ENCODE data around the gene TSPAN33. TPM values are rescaled to one million over a fixed set of nuclear protein-coding genes. Genes with fewer than 3 reads are reported as not detected.

Gene TSPAN33
- total and polyA plus RNA-seq, 2 of the 13 experiments (the other 11 are each of a cell fraction or from before 2014, with no cell fraction given) = 15.3 to 16.5 TPM

GRCh38 chr7:129218514-129219062 is 74.1 kb downstream of the TSPAN33 start (continued):
- TF ChIP-seq IKZF5 (CRISPR knock-in tag; IDR thresholded peaks at IDR 0.05) (peak; percentile 54; the same call in 1 of the 2 replicates), ZFP36L2 (CRISPR knock-in tag; IDR thresholded peaks at IDR 0.05) (no peak), RAD21 (CRISPR knock-in tag; IDR thresholded peaks at IDR 0.05) (peak; percentile 90), ETV6 (CRISPR knock-in tag; conservative IDR thresholded peaks at IDR 0.05) (0 out of 2 replicates have a peak, but pooled peaks have one; percentile 45), ZNF770 (CRISPR knock-in tag; IDR thresholded peaks at IDR 0.05) (peak; percentile 86), ZNF747 (CRISPR knock-in tag; IDR thresholded peaks at IDR 0.05; ENCODE audit: borderline replicate concordance) (no peak), AGO2 (optimal IDR thresholded peaks at IDR 0.05; ENCODE audit: low read depth, low read length) (no peak), NFIC (IDR thresholded peaks at IDR 0.05; ENCODE audit: low read length) (no peak), BORCS8-MEF2B (CRISPR knock-in tag; IDR thresholded peaks at IDR 0.05) (0 out of 2 replicates have a peak, but pooled peaks have one; percentile 32), ZNF331 (CRISPR knock-in tag; IDR thresholded peaks at IDR 0.05) (0 out of 2 replicates have a peak, but pooled peaks have one; percentile 34), ZNF124 (CRISPR knock-in tag; IDR thresholded peaks at IDR 0.05) (no peak), FOXA3 (CRISPR knock-in tag; IDR thresholded peaks at IDR 0.05) (0 out of 2 replicates have a peak, but pooled peaks have one; percentile 14), REST (IDR thresholded peaks at IDR 0.05; ENCODE audit: borderline replicate concordance in 1 of 2, low read depth in 1 of 2, low read length in 2 of 2) (peak; percentile 17 to 88), XRCC5 (optimal IDR thresholded peaks at IDR 0.05; ENCODE audit: low read length) (peak; percentile 46), NFATC3 (CRISPR knock-in tag; IDR thresholded peaks at IDR 0.05) (no peak), TCF12 (IDR thresholded peaks at IDR 0.05) (no peak), TCF12 (CRISPR knock-in tag; IDR thresholded peaks at IDR 0.05) (0 out of 2 replicates have a peak, but pooled peaks have one; percentile 29), MXI1 (IDR thresholded peaks at IDR 0.05; ENCODE audit: borderline replicate concordance, low read depth, low read length) (peak; percentile 37; the same call in 1 of the 3 replicates), KLF15 (CRISPR knock-in tag; IDR thresholded peaks at IDR 0.05; ENCODE audit: borderline replicate concordance) (no peak), CTCF (CRISPR knock-in tag; IDR thresholded peaks at IDR 0.05) (peak; percentile 96), ZNF138 (CRISPR knock-in tag; IDR thresholded peaks at IDR 0.05; ENCODE audit: low read depth) (no peak), YEATS4 (CRISPR knock-in tag; IDR thresholded peaks at IDR 0.05; ENCODE audit: borderline replicate concordance) (no peak), SAP130 (CRISPR knock-in tag; IDR thresholded peaks at IDR 0.05; ENCODE audit: low read depth) (peak; percentile 44; the same call in 1 of the 2 replicates)

All from HepG2 (cell line).